GM12801 (cell line): Measurements from ENCODE around the gene CARHSP1.

Experiments used
- TF ChIP-seq, protein P1 (sequence below): IDR thresholded peaks from one replicate; pipeline ENCODE4 v1.5.1; 2011; ENCODE audit warnings: control low read depth; ENCODE audit not compliant: insufficient read length; ENCODE audit errors: extremely low read depth

Gene CARHSP1

DNA sequence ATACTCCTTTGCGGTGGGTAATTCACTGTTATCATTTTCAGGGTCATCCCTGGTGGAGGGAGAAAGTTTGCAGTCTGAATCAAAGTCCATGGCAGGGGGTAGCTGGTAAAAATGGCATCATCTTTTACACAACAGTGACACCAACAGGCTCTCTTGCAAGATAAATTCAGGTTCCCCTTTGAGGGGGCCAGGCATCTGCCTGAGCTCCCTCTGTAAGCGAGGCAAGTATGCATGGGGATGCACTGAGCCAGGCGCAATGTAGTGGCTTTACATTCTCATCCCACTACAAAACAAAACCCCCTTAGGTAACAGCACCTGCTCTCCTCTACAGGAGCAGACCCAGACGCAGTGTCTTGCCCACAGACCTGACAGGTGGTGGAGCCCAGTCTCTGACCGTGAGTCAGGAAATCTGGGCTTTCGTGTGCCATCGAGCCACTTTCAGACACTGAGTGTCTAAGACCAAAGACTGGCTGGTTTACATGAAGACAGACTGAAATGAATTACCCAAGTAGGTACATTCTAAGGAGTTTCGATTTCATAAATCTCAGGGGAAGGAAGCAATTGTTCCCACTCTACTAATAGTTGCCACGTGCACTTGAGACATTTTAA is 31.0 kb upstream of the CARHSP1 start:
- TF ChIP-seq, protein P1, sequence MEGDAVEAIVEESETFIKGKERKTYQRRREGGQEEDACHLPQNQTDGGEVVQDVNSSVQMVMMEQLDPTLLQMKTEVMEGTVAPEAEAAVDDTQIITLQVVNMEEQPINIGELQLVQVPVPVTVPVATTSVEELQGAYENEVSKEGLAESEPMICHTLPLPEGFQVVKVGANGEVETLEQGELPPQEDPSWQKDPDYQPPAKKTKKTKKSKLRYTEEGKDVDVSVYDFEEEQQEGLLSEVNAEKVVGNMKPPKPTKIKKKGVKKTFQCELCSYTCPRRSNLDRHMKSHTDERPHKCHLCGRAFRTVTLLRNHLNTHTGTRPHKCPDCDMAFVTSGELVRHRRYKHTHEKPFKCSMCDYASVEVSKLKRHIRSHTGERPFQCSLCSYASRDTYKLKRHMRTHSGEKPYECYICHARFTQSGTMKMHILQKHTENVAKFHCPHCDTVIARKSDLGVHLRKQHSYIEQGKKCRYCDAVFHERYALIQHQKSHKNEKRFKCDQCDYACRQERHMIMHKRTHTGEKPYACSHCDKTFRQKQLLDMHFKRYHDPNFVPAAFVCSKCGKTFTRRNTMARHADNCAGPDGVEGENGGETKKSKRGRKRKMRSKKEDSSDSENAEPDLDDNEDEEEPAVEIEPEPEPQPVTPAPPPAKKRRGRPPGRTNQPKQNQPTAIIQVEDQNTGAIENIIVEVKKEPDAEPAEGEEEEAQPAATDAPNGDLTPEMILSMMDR: no peak

DNA sequence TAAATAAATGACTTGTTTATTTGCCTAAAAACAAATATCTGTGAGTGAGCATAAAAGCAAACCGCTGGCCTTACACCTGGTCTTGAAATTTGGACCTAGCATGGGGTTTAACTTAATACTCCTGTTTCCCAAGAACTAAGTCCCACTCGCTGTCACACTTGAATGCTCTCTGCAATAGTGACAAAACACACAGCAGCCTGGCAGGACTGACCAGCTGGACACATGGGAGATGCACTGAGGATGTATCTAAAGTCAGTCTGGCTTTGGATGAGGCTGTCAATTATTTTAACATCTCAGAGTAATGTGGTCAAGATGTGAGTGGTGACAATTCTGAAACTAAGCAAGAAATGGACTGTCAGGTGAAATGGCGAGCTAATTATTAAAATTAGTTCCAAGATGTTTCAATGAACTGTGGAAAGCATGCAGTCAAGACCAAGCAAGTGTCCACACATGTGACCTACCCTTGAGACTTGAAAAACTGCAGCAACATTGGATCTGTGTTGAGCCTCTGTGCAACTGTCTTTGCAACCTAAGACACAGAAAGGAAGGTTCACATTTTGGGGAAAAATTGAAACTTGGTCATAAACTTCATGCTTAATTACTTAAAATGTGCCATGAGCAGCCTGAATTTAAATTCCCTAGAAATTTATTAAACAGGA is 30.0 kb upstream of the CARHSP1 start:
- TF ChIP-seq, protein P1: no peak

DNA sequence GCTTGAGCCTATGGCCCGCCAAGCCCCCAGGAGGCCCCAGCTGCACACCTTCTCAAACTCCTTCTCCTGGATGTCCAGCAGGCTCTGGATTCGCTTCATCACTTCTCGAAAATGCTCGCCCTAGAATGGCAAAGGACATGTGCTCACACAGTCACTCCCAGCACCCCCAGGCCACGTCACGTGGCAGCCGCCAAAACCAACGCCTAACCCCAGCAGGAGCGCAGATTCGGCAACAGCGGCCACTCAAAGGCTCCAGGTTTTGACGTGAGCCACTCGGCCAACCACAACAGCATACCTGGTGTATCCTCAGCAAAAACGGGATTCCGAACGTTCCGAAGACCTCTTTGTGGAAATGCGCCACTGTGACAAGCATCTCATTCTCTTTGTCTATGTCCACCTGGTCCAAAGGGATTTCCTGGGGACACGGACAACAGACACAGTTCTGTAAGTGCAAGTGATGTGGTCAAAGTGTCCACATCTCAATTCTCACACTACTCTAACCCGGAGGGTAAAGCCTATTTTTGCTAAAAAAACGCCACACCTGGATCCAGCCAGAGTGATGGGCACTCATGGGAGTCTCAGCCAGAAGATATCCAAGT is 26.0 kb upstream of the CARHSP1 start:
- TF ChIP-seq, protein P1: no peak

DNA sequence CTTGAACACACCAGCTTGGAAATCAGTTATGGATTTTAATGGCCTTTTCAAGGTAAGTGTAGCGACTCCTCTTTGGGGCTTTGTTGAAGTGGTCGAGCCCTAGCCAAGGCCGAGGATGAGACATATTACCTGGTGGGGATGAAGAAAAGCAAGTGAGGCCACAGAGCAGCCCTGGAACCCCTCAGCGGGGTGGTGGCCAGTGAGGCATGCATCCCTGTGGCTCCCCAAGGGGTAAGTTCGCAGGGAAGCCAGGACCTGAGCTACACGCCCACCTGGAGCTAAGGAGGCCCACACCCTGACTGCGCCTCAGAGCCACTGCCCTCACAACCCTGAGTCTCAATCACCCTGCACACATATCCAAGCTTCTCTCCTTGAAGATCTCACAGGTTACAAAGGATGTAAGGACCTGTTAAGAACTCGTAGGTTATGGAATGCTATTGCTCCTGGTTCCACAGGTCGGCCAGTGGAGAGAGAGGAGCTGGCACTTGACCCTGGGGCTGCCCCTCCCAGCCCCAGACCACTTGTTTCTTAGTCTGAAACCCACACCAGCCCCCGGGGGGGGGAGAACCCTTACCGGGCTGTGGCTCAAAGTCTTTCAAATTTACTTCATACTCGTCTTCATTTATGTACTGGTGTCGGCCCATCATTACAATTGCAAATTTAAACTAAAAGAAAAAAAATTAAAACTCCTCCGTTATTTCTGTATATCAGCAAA is 25.3 kb upstream of the CARHSP1 start:
- TF ChIP-seq, protein P1: no peak

DNA sequence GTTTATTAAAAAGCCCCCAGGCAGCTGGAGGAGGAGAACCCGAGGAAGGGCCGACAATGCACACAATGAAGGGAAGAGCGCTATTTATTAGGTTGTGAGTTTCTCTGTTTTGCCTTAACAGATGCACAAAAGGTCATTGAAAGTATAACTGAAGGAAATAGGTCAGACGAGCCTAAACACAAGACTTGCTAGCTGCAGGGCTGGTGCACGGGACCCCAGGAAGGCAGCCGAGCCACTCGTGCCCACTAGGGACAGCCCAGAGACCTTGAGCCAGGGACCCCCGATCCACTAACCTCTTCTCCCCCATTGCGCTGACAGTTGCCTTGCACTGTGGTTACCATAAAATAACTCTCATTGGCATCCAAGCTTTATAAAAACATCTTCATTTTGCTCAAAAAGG is 24.6 kb upstream of the CARHSP1 start:
- TF ChIP-seq, protein P1: no peak

DNA sequence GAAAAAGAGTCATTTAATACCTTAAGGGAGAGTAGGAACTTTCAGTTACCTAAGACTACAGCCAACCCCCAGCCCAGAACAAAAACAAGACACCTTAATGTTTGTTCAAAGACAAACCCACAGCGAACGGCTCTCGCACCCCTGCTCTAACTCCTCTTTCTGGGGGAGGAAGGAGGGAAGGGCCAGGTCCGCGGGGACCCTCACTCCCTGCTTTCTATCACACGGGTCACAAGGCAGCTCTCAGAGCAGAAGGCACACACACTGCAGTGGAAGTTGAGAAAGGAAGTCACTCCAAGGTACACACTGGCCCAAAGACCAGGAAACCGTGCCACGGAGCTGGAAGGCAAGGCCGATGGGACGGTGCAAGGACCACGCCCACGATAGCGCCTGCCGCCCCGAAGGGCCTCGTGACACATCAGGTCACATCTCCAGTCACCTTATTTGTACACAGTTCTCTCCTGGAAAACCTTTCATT is 23.3 kb upstream of the CARHSP1 start:
- TF ChIP-seq, protein P1: no peak

DNA sequence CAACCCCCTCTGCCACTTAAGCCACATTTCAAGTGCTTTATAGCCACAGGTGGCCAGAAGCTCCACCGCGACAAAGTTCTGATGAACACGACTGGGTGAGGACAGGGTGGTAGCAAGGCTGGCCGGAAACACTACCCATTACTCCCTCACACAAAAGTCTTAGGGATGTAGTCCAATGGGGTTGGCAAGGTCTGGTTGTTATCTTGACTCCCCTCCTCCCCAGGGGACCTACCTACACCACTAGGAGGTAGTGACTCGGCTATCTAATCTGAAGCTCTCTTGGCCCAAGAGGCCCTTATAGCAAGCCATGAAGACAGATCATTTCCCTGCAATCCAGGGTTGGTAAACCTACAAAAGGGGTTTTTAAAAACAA is 21.7 kb upstream of the CARHSP1 start:
- TF ChIP-seq, protein P1: no peak
